WTC11 (cell line): ENCODE measurements around the gene ELK1.

Experiments
- ATF3 ChIP-seq: sonication (generic); formaldehyde crosslinking; conservative IDR thresholded peaks from 2 replicates; pipeline ENCODE4 v1.8.1; 2022; ENCODE audit warnings: mild to moderate bottlenecking, missing genetic modification reagents
- CREM ChIP-seq: sonication (generic); formaldehyde crosslinking; IDR thresholded peaks from 2 replicates; pipeline ENCODE4 v1.8.1; 2022; ENCODE audit warnings: mild to moderate bottlenecking, missing genetic modification reagents, moderate library complexity
- E2F4 ChIP-seq: sonication (generic); formaldehyde crosslinking; IDR thresholded peaks from 2 replicates; pipeline ENCODE4 v1.8.1; 2022; ENCODE audit warnings: low read depth, mild to moderate bottlenecking, moderate library complexity, missing genetic modification reagents, borderline replicate concordance
- NR2C2 ChIP-seq: sonication (generic); formaldehyde crosslinking; IDR thresholded peaks from 2 replicates; pipeline ENCODE4 v1.8.0; 2022; ENCODE audit warnings: mild to moderate bottlenecking, missing genetic modification reagents
- OVOL2 ChIP-seq: fragments of 250-450 bp; sonication (Bioruptor Pico); IDR thresholded peaks from 2 replicates; pipeline ENCODE4 v1.9.0; 2021; ENCODE audit warnings: mild to moderate bottlenecking, borderline replicate concordance
- SMAD3 ChIP-seq: sonication (generic); formaldehyde crosslinking; IDR thresholded peaks from 2 replicates; pipeline ENCODE4 v1.8.0; 2022; ENCODE audit warnings: missing genetic modification reagents, mild to moderate bottlenecking, borderline replicate concordance
- ZNF232 ChIP-seq: sonication (generic); formaldehyde crosslinking; IDR thresholded peaks from 2 replicates; pipeline ENCODE4 v1.8.0; 2022; ENCODE audit warnings: mild to moderate bottlenecking, missing genetic modification reagents
- TF ChIP-seq, protein P1 (sequence below): fragments of 200-600 bp; IDR thresholded peaks from 2 replicates; pipeline ENCODE4 v1.8.0; 2022; ENCODE audit warnings: antibody characterized with exemption

DNA sequence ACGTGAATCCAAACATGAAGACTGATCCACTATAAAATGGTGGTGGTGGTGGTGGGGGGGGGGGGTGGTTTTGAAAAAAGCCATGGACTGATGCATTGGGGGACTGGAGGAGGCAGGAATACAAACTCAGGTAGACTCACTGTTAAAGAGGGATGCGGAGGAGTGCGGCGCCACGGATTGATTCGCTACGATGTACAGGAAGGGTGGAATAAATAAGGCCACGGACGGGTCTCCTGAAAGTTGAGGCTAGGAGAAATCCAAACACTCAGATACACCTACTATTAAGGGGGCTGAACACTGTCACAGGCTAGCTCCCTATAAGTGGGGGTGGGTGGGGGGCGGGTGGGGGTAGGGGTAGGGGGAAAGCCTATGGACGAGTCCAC is 591 bp downstream of the ELK1 start:
- TF ChIP-seq OVOL2 (CRISPR knock-in tag): no peak
- TF ChIP-seq, protein P1, sequence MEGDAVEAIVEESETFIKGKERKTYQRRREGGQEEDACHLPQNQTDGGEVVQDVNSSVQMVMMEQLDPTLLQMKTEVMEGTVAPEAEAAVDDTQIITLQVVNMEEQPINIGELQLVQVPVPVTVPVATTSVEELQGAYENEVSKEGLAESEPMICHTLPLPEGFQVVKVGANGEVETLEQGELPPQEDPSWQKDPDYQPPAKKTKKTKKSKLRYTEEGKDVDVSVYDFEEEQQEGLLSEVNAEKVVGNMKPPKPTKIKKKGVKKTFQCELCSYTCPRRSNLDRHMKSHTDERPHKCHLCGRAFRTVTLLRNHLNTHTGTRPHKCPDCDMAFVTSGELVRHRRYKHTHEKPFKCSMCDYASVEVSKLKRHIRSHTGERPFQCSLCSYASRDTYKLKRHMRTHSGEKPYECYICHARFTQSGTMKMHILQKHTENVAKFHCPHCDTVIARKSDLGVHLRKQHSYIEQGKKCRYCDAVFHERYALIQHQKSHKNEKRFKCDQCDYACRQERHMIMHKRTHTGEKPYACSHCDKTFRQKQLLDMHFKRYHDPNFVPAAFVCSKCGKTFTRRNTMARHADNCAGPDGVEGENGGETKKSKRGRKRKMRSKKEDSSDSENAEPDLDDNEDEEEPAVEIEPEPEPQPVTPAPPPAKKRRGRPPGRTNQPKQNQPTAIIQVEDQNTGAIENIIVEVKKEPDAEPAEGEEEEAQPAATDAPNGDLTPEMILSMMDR: no peak
- no peak for TF ChIP-seq CREM (CRISPR knock-in tag)
- TF ChIP-seq NR2C2 (CRISPR knock-in tag): no peak
- TF ChIP-seq SMAD3 (CRISPR knock-in tag): no peak
- no peak for TF ChIP-seq ZNF232 (CRISPR knock-in tag)
- TF ChIP-seq ATF3 (CRISPR knock-in tag): no peak
- TF ChIP-seq E2F4: no peak
